ENCODE data around the gene HOXB3.
A peak's percentile ranks its signal among the peaks of the same experiment; 100 is the strongest.

Gene HOXB3

GRCh38 chr17:48587276-48588073 is 2.6 kb downstream of the HOXB3 start (continued):
- TF ChIP-seq PRDM6 (tag by site-specific recombination; IDR thresholded peaks at IDR 0.05): peak; percentile 83
- no peak for TF ChIP-seq ZBTB1 (tag by site-specific recombination; IDR thresholded peaks at IDR 0.05)
- TF ChIP-seq ZNF610 (tag by site-specific recombination; IDR thresholded peaks at IDR 0.05; ENCODE audit: borderline replicate concordance): peak; percentile 76; the same call in 1 of the 2 replicates
- TF ChIP-seq ZNF600 (tag by site-specific recombination; IDR thresholded peaks at IDR 0.05): peak; percentile 75; the same call in 1 of the 2 replicates
- no peak for TF ChIP-seq HOXA7 (CRISPR knock-in tag; IDR thresholded peaks at IDR 0.05; ENCODE audit: borderline replicate concordance)
- TF ChIP-seq ZSCAN4 (tag by site-specific recombination; IDR thresholded peaks at IDR 0.05): no peak; the same call in 1 of the 2 replicates
- TF ChIP-seq ZNF18 (tag by site-specific recombination; IDR thresholded peaks at IDR 0.05): peak; percentile 87
- no peak for TF ChIP-seq YY2 (tag by site-specific recombination; IDR thresholded peaks at IDR 0.05)
- TF ChIP-seq ZNF558 (tag by site-specific recombination; IDR thresholded peaks at IDR 0.05): peak; percentile 48; the same call in 1 of the 2 replicates
- TF ChIP-seq, protein P1, sequence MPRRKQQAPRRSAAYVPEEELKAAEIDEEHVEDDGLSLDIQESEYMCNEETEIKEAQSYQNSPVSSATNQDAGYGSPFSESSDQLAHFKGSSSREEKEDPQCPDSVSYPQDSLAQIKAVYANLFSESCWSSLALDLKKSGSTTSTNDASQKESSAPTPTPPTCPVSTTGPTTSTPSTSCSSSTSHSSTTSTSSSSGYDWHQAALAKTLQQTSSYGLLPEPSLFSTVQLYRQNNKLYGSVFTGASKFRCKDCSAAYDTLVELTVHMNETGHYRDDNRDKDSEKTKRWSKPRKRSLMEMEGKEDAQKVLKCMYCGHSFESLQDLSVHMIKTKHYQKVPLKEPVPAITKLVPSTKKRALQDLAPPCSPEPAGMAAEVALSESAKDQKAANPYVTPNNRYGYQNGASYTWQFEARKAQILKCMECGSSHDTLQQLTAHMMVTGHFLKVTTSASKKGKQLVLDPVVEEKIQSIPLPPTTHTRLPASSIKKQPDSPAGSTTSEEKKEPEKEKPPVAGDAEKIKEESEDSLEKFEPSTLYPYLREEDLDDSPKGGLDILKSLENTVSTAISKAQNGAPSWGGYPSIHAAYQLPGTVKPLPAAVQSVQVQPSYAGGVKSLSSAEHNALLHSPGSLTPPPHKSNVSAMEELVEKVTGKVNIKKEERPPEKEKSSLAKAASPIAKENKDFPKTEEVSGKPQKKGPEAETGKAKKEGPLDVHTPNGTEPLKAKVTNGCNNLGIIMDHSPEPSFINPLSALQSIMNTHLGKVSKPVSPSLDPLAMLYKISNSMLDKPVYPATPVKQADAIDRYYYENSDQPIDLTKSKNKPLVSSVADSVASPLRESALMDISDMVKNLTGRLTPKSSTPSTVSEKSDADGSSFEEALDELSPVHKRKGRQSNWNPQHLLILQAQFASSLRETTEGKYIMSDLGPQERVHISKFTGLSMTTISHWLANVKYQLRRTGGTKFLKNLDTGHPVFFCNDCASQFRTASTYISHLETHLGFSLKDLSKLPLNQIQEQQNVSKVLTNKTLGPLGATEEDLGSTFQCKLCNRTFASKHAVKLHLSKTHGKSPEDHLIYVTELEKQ (tag by site-specific recombination; IDR thresholded peaks at IDR 0.05; ENCODE audit: borderline replicate concordance): 0 out of 2 replicates have a peak, but pooled peaks have one; percentile 45
- 0 out of 2 replicates have a peak, but pooled peaks have one; percentile 4 for TF ChIP-seq ZNF664 (tag by site-specific recombination; IDR thresholded peaks at IDR 0.05)
- TF ChIP-seq SP7 (tag by site-specific recombination; IDR thresholded peaks at IDR 0.05): peak; percentile 67
- peak; percentile 74 for TF ChIP-seq ZNF335 (tag by site-specific recombination; conservative IDR thresholded peaks at IDR 0.05)
- TF ChIP-seq ZNF76 (tag by site-specific recombination; IDR thresholded peaks at IDR 0.05; ENCODE audit: borderline replicate concordance, low read depth): peak; percentile 39; the same call in 1 of the 2 replicates
- TF ChIP-seq ZNF843 (tag by site-specific recombination; IDR thresholded peaks at IDR 0.05): peak; percentile 67
- 0 out of 2 replicates have a peak, but pooled peaks have one; percentile 17 for TF ChIP-seq ZNF266 (tag by site-specific recombination; IDR thresholded peaks at IDR 0.05; ENCODE audit: low read depth)
- 0 out of 2 replicates have a peak, but pooled peaks have one; percentile 61 for TF ChIP-seq GLIS2 (tag by site-specific recombination; IDR thresholded peaks at IDR 0.05)
- peak; percentile 80 for TF ChIP-seq PRDM10 (tag by site-specific recombination; IDR thresholded peaks at IDR 0.05)
- no peak for TF ChIP-seq ZNF701 (tag by site-specific recombination; IDR thresholded peaks at IDR 0.05)
- peak; percentile 99 for TF ChIP-seq ZIC2 (tag by site-specific recombination; IDR thresholded peaks at IDR 0.05)
- TF ChIP-seq ZNF248 (tag by site-specific recombination; IDR thresholded peaks at IDR 0.05): no peak
- peak; percentile 51 for TF ChIP-seq ZFHX2 (tag by site-specific recombination; conservative IDR thresholded peaks at IDR 0.05)
- TF ChIP-seq ZNF280D (tag by site-specific recombination; IDR thresholded peaks at IDR 0.05): no peak
- peak; percentile 60 for TF ChIP-seq ZNF366 (tag by site-specific recombination; conservative IDR thresholded peaks at IDR 0.05)

Measured in HEK293 (cell line).